HCT116 (cell line): ENCODE results near the gene RBM20. TPM values are rescaled to one million over a fixed set of nuclear protein-coding genes. Genes with fewer than 3 reads are reported as not detected.

Experiments
- ATAC-seq: fragments of 200-7000 bp; cut with Tn5 transposase; 2 replicates; pipeline ENCODE4 v1.9.1; 2020; ENCODE audit warnings: mild to moderate bottlenecking, moderate library complexity
- BruUV-seq: library from RNA; stranded (reverse); fragments of 400-500 nt; replicated peaks from 2 replicates; lab custom pipeline; 2021; lab: Mats Ljungman, UMichigan
- CTCF ChIA-PET: fragments of 300-600 bp; sonication (Branson Sonifier 250); formaldehyde crosslinking; loops from one replicate; lab custom pipeline; 2021; ENCODE audit warnings: antibody characterized with exemption; lab: Charles Lee
- POLR2A ChIA-PET: fragments of 300-600, 350-600 bp; sonication (Branson Sonifier 250); formaldehyde crosslinking; loops from one replicate; lab custom pipeline; 2021; ENCODE audit warnings: antibody characterized with exemption; lab: Charles Lee
- RAD21 ChIA-PET, 2 experiments: fragments of 300-600 bp; sonication (Branson Sonifier 250); formaldehyde crosslinking; loops; one replicate each; lab custom pipeline; 2023; ENCODE audit warnings: low total read pairs in 2 of 2; ENCODE audit not compliant: uncharacterized antibody in 2 of 2, unreplicated experiment in 2 of 2, low non-redundant PET in 1 of 2; lab: Charles Lee
- DNase-seq: peaks from one replicate; pipeline ENCODE4 v3.0.0-alpha.2; 2010; ENCODE audit warnings: low read depth, low spot score
- H2AFZ ChIP-seq: fragments of 200-600 bp; shearing (Covaris generic), sonication (generic); 2 replicates; pipeline ENCODE4 v1.6.1; 2017; ENCODE audit warnings: low read depth, mixed run types, mixed read lengths, antibody characterized with exemption, low read length; ENCODE audit not compliant: poor library complexity, severe bottlenecking
- H3K27ac ChIP-seq: 2 replicates; pipeline ENCODE4 v1.5.1; 2012; ENCODE audit warnings: low read depth, low read length
- H3K27me3 ChIP-seq: fragments of 200-600 bp; sonication (generic); 2 replicates; pipeline ENCODE4 v1.6.1; 2016; ENCODE audit warnings: mixed run types, low read length, mixed read lengths; ENCODE audit not compliant: insufficient read depth
- H3K36me3 ChIP-seq, 2 experiments: fragments of 200-500 bp in 1 of 2; fragments of 200-600 bp in 1 of 2; sonication (Bioruptor generic) in 1 of 2; sonication (generic) in 1 of 2; 2 replicates each; pipeline versions ENCODE4 v1.5.1 to v1.6.1; 2014 to 2016; ENCODE audit warnings: low read length in 2 of 2, inconsistent platforms in 1 of 2, mixed read lengths in 1 of 2, mixed run types in 1 of 2; ENCODE audit not compliant: insufficient read depth in 2 of 2, control insufficient read depth in 1 of 2
- H3K4me1 ChIP-seq, 2 experiments: fragments of 200-600 bp in 1 of 2; sonication (generic) in 1 of 2; 2 replicates each; pipeline versions ENCODE4 v1.5.1 to v1.6.1; 2012 to 2017; ENCODE audit warnings: low read length in 2 of 2, inconsistent platforms in 1 of 2, mild to moderate bottlenecking in 1 of 2, mixed read lengths in 1 of 2, mixed run types in 1 of 2, moderate library complexity in 1 of 2; ENCODE audit not compliant: insufficient read depth in 2 of 2, control insufficient read depth in 1 of 2
- H3K4me2 ChIP-seq: fragments of 200-600 bp; sonication (generic); 2 replicates; pipeline ENCODE4 v1.6.1; 2017; ENCODE audit warnings: mixed run types, low read length, mixed read lengths
- H3K4me3 ChIP-seq, 2 experiments: fragments of 200-600 bp in 1 of 2; sonication (generic) in 1 of 2; replicated peaks in 1 of 2; 2 replicates each; pipeline ENCODE4 v1.5.1; 2011 to 2016; ENCODE audit warnings: low read length in 2 of 2, control low read depth in 1 of 2, low read depth in 1 of 2, mild to moderate bottlenecking in 1 of 2, mixed read lengths in 1 of 2, mixed run types in 1 of 2
- H3K79me2 ChIP-seq: fragments of 200-600 bp; sonication (generic); 2 replicates; pipeline ENCODE4 v1.6.1; 2017; ENCODE audit warnings: mild to moderate bottlenecking, mixed run types, low read length, moderate library complexity, mixed read lengths; ENCODE audit not compliant: insufficient read depth
- H3K9ac ChIP-seq: fragments of 200-600 bp; sonication (generic); 2 replicates; pipeline ENCODE4 v1.6.1; 2016; ENCODE audit warnings: low read length, mixed read lengths
- H3K9me2 ChIP-seq: fragments of 200-600 bp; sonication (generic), shearing (Covaris generic); 2 replicates; pipeline ENCODE4 v1.6.1; 2017; ENCODE audit warnings: mixed run types, mild to moderate bottlenecking, moderate library complexity; ENCODE audit not compliant: insufficient read depth
- H3K9me3 ChIP-seq, 2 experiments: fragments of 200-500 bp in 1 of 2; fragments of 200-600 bp in 1 of 2; sonication (Bioruptor generic) in 1 of 2; sonication (generic) in 1 of 2; 2 replicates each; pipeline ENCODE4 v1.6.1; 2014 to 2017; ENCODE audit warnings: low read length in 2 of 2, mixed read lengths in 2 of 2, inconsistent platforms in 1 of 2, low read depth in 1 of 2, mild to moderate bottlenecking in 1 of 2, mixed run types in 1 of 2, moderate library complexity in 1 of 2; ENCODE audit not compliant: control insufficient read depth in 1 of 2, insufficient read depth in 1 of 2
- H4K20me1 ChIP-seq: fragments of 200-600 bp; sonication (generic), shearing (Covaris generic); 2 replicates; pipeline ENCODE4 v1.6.1; 2017; ENCODE audit warnings: mixed run types, mild to moderate bottlenecking, moderate library complexity; ENCODE audit not compliant: insufficient read depth
- CBX3 ChIP-seq: IDR thresholded peaks from 2 replicates; pipeline ENCODE4 v1.6.1; 2012; ENCODE audit warnings: low read depth
- ELF1 ChIP-seq: IDR thresholded peaks from 2 replicates; pipeline ENCODE4 v1.6.1; 2012; ENCODE audit warnings: low read depth, borderline replicate concordance
- EZH2phosphoT487 ChIP-seq: fragments of 200-600 bp; IDR thresholded peaks from 2 replicates; pipeline ENCODE4 v1.6.1; 2018; ENCODE audit warnings: antibody characterized with exemption, borderline replicate concordance
- MAX ChIP-seq: IDR thresholded peaks from 2 replicates; pipeline ENCODE4 v1.6.1; 2012
- POLR2AphosphoS5 ChIP-seq: IDR thresholded peaks from 2 replicates; pipeline ENCODE4 v1.6.1; 2011; ENCODE audit warnings: mild to moderate bottlenecking, low read depth, low read length, moderate library complexity
- SIN3A ChIP-seq: IDR thresholded peaks from 2 replicates; pipeline ENCODE4 v1.6.1; 2012; ENCODE audit warnings: low read depth
- SP1 ChIP-seq: IDR thresholded peaks from 2 replicates; pipeline ENCODE4 v1.6.1; 2012; ENCODE audit warnings: low read depth
- SRF ChIP-seq: IDR thresholded peaks from 2 replicates; pipeline ENCODE4 v1.6.1; 2012; ENCODE audit warnings: low read depth
- YY1 ChIP-seq: IDR thresholded peaks from 2 replicates; pipeline ENCODE4 v1.6.1; 2011; ENCODE audit warnings: low read length, low read depth, moderate library complexity, mild to moderate bottlenecking; ENCODE audit not compliant: insufficient replicate concordance; ENCODE audit errors: extremely low read depth
- ZBTB33 ChIP-seq: IDR thresholded peaks from 2 replicates; pipeline ENCODE4 v1.6.1; 2011; ENCODE audit warnings: mild to moderate bottlenecking, low read length, moderate library complexity; ENCODE audit not compliant: insufficient replicate concordance; ENCODE audit errors: extremely low read depth
- ZNF274 ChIP-seq: fragments of 200-500 bp; sonication (Bioruptor generic); IDR thresholded peaks from 2 replicates; pipeline ENCODE4 v1.6.1; 2014; ENCODE audit warnings: mild to moderate bottlenecking, low read depth, low read length, inconsistent platforms
- intact Hi-C: fragments of 100-400 bp; cut with micrococcal nuclease; formaldehyde crosslinking; loops from 2 replicates; pipeline ENCODE4 v1.10.0; 2022
- total RNA-seq: library from RNA; stranded (reverse); gene quantifications from one replicate; pipeline ENCODE4 v1.2.1, GENCODE V29; 2021; ENCODE audit not compliant: unreplicated experiment
- TF ChIP-seq, protein P1 (sequence below), 3 experiments: fragments of 200-600 bp in 1 of 3; sonication (generic) in 1 of 3; IDR thresholded peaks in 2 of 3; conservative IDR thresholded peaks in 1 of 3; 2 replicates each; pipeline ENCODE4 v1.5.1; 2012 to 2017; ENCODE audit warnings: low read depth in 2 of 3, low read length in 2 of 3, antibody characterized with exemption in 1 of 3, borderline replicate concordance in 1 of 3, control low read depth in 1 of 3, mild to moderate bottlenecking in 1 of 3, mixed read lengths in 1 of 3, mixed run types in 1 of 3, moderate library complexity in 1 of 3; ENCODE audit not compliant: insufficient read depth in 1 of 3

The RBM20 gene
- total RNA-seq, 1 experiment from 2014 or later: 2.0 TPM

- Histone ChIP-seq H3K27me3 (no peaks in the 10 kb centered on the region), H3K9me2 (no peaks in the 10 kb centered on the region), H3K4me2 (peak overlapping the region; percentile 73), H3K27ac (peak overlapping the region; percentile 61; the same call in 1 of the 2 replicates), H3K9me3 (no peaks in the 10 kb centered on the region), H2AFZ (peak overlapping the region; percentile 10), H3K36me3 (no peaks in the 10 kb centered on the region), H3K4me1 (peaks cover 36 to 40% of the 10 kb centered on the region in 2 experiments), H3K4me3 (peak overlapping the region in 1 of 2 experiments; percentile 42; a peak in 2 of 4 replicates), H3K79me2 (no peaks in the 10 kb centered on the region), H3K9ac (peak overlapping the region; percentile 44), H4K20me1 (no peaks in the 10 kb centered on the region)
- TF ChIP-seq SIN3A: no peak
- RAD21 ChIA-PET: interaction anchor here in 1 of 2 experiments (1.0 kb wide), 1 partner anchor 27 kb away, joined by 3 read pairs; no protein-coding TSS in a partner anchor
- CTCF ChIA-PET: interaction anchor here (0.7 to 1.6 kb wide), 2 partner anchors 27 to 145 kb away, joined by 3 read pairs; partner anchors contain the start of gene BBIP1
- intact Hi-C loops: no loop called here
- no TSS peak for BruUV-seq
- no peak for DNase-seq
- peak; percentile 9 for ATAC-seq
- POLR2A ChIA-PET: interaction anchor here (0.8 to 1.7 kb wide), 5 partner anchors 8 to 468 kb away, joined by 3 to 6 read pairs (median 3); partner anchors contain the start of gene SMNDC1
Observed at GRCh38 chr10:110773693-110774068, 129.5 kb downstream of the RBM20 start.

GRCh38 chr10:110774069-110775019 is 130.2 kb downstream of the RBM20 start:
- Histone ChIP-seq H3K9ac (peak overlapping the region; percentile 44), H2AFZ (peak overlapping the region; percentile 10), H3K27ac (peak overlapping the region; percentile 61), H3K27me3 (no peaks in the 10 kb centered on the region), H3K36me3 (no peaks in the 10 kb centered on the region), H4K20me1 (no peaks in the 10 kb centered on the region), H3K4me3 (peak overlapping the region; percentile 3 to 42; a peak in 2 of 4 replicates), H3K9me2 (no peaks in the 10 kb centered on the region), H3K9me3 (no peaks in the 10 kb centered on the region), H3K79me2 (no peaks in the 10 kb centered on the region), H3K4me2 (peak overlapping the region; percentile 73), H3K4me1 (peaks cover 36 to 40% of the 10 kb centered on the region in 2 experiments)
- ATAC-seq (peak; percentile 80), DNase-seq (peak; percentile 92)
- RAD21 ChIA-PET: interaction anchor here in 1 of 2 experiments (1.0 kb wide), 1 partner anchor 28 kb away, joined by 3 read pairs; no protein-coding TSS in a partner anchor
- CTCF ChIA-PET: interaction anchor here (0.6 to 1.6 kb wide), 3 partner anchors 28 to 144 kb away, joined by 3 read pairs; partner anchors contain the start of gene BBIP1
- POLR2A ChIA-PET: interaction anchor here (0.8 to 1.7 kb wide), 6 partner anchors 9 to 469 kb away, joined by 3 to 6 read pairs (median 4); partner anchors contain the start of genes PDCD4 and SMNDC1
- no TSS peak for BruUV-seq
- intact Hi-C loops: no loop called here
- peak; percentile 19 for TF ChIP-seq YY1
- no peak for TF ChIP-seq ZBTB33
- peak; percentile 96 for TF ChIP-seq SP1
- peak; percentile 74 for TF ChIP-seq MAX
- no peak for TF ChIP-seq ZNF274
- TF ChIP-seq POLR2AphosphoS5: peak; percentile 60; the same call in 1 of the 2 replicates
- TF ChIP-seq EZH2phosphoT487: no peak
- TF ChIP-seq CBX3: peak; percentile 97
- no peak for TF ChIP-seq ELF1
- peak; percentile 87 for TF ChIP-seq SRF
- TF ChIP-seq, protein P1, sequence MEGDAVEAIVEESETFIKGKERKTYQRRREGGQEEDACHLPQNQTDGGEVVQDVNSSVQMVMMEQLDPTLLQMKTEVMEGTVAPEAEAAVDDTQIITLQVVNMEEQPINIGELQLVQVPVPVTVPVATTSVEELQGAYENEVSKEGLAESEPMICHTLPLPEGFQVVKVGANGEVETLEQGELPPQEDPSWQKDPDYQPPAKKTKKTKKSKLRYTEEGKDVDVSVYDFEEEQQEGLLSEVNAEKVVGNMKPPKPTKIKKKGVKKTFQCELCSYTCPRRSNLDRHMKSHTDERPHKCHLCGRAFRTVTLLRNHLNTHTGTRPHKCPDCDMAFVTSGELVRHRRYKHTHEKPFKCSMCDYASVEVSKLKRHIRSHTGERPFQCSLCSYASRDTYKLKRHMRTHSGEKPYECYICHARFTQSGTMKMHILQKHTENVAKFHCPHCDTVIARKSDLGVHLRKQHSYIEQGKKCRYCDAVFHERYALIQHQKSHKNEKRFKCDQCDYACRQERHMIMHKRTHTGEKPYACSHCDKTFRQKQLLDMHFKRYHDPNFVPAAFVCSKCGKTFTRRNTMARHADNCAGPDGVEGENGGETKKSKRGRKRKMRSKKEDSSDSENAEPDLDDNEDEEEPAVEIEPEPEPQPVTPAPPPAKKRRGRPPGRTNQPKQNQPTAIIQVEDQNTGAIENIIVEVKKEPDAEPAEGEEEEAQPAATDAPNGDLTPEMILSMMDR (IDR thresholded peaks at IDR 0.05 in 2 of 3, conservative IDR thresholded peaks at IDR 0.05 in 1 of 3; ENCODE audit: borderline replicate concordance in 1 of 3, insufficient read depth in 1 of 3, low read depth in 2 of 3, low read length in 2 of 3): no peak
